Type B pancreatic cell (in vitro differentiated cells): ENCODE results near the gene FA2H. TPM values are rescaled to one million over a fixed set of nuclear protein-coding genes. Genes with fewer than 3 reads are reported as not detected.
"Not testable (repeated sequence)": the region's sequence is repeated elsewhere in the genome, so short reads cannot be mapped to it uniquely, and the experiment has no call there.

Source experiments
- DNase-seq: peaks from one replicate; pipeline ENCODE4 v3.0.0; 2021; ENCODE audit warnings: mixed read lengths; ENCODE audit not compliant: unreplicated experiment; ENCODE audit errors: extremely low spot score
- H3K27ac Mint-ChIP-seq: 2 replicates; pipeline ENCODE4 v1.8.0; 2021; ENCODE audit warnings: mild to moderate bottlenecking, mixed read lengths
- H3K27me3 Mint-ChIP-seq: 2 replicates; pipeline ENCODE4 v1.8.0; 2021; ENCODE audit warnings: mixed read lengths
- H3K36me3 Mint-ChIP-seq: 2 replicates; pipeline ENCODE4 v1.8.0; 2021; ENCODE audit warnings: mixed read lengths
- H3K4me1 Mint-ChIP-seq: one replicate; pipeline ENCODE4 v1.8.0; 2021; ENCODE audit warnings: mixed read lengths; ENCODE audit not compliant: unreplicated experiment
- H3K4me3 Mint-ChIP-seq: 2 replicates; pipeline ENCODE4 v1.8.0; 2021; ENCODE audit warnings: mild to moderate bottlenecking, mixed read lengths
- H3K9me3 Mint-ChIP-seq: 2 replicates; pipeline ENCODE4 v1.8.0; 2021; ENCODE audit warnings: mixed read lengths
- CTCF ChIP-seq: fragments of 200-600 bp; sonication (generic); conservative IDR thresholded peaks from 2 replicates; pipeline ENCODE4 v1.5.0; 2021; ENCODE audit warnings: antibody characterized with exemption, mild to moderate bottlenecking
- total RNA-seq: library from RNA; stranded (reverse); gene quantifications from 2 replicates; pipeline ENCODE4 v1.2.1, GENCODE V29; 2021; ENCODE audit warnings: low replicate concordance

Gene FA2H
- total RNA-seq, 1 donor from 2014 or later: 5.0 TPM

GRCh38 chr16:74726716-74727115 lies 47.9 kb downstream of the FA2H start:
- no peak overlapping the region for H3K4me3 Mint-ChIP-seq
- no peak for DNase-seq
- peaks cover 3% of the 10 kb centered on the region for H3K9me3 Mint-ChIP-seq
- H3K36me3 Mint-ChIP-seq: no peaks in the 10 kb centered on the region
- TF ChIP-seq CTCF: peak; percentile 72
- H3K4me1 Mint-ChIP-seq: peaks cover 19% of the 10 kb centered on the region
- no peak overlapping the region for H3K27ac Mint-ChIP-seq
- no peaks in the 10 kb centered on the region for H3K27me3 Mint-ChIP-seq

- Mint-ChIP-seq H3K4me1 (peaks cover 15% of the 10 kb centered on the region), H3K27me3 (no peaks in the 10 kb centered on the region), H3K9me3 (no peaks in the 10 kb centered on the region), H3K4me3 (no peak overlapping the region), H3K36me3 (no peaks in the 10 kb centered on the region), H3K27ac (no peak overlapping the region)
- DNase-seq: no peak
- TF ChIP-seq CTCF: no peak
These were observed 48.8 kb downstream of the FA2H start for GRCh38 chr16:74725651-74726455.

- TF ChIP-seq CTCF: peak; percentile 46
- Mint-ChIP-seq H3K4me3 (no peak overlapping the region), H3K4me1 (peaks cover 7% of the 10 kb centered on the region), H3K36me3 (no peaks in the 10 kb centered on the region), H3K27me3 (no peaks in the 10 kb centered on the region), H3K9me3 (no peaks in the 10 kb centered on the region), H3K27ac (no peak overlapping the region)
- DNase-seq: peak; percentile 65
These were observed 49.6 kb downstream of the FA2H start for GRCh38 chr16:74724820-74725549.

GRCh38 chr16:74723256-74723655 lies 51.4 kb downstream of the FA2H start:
- Mint-ChIP-seq H3K4me1 (no peaks in the 10 kb centered on the region), H3K36me3 (no peaks in the 10 kb centered on the region), H3K9me3 (no peaks in the 10 kb centered on the region), H3K27ac (no peak overlapping the region), H3K27me3 (no peaks in the 10 kb centered on the region), H3K4me3 (no peak overlapping the region)
- no peak for DNase-seq
- TF ChIP-seq CTCF: no peak

GRCh38 chr16:74722156-74722555 lies 52.5 kb downstream of the FA2H start:
- DNase-seq, H3K27me3 Mint-ChIP-seq, H3K4me3 Mint-ChIP-seq, H3K36me3 Mint-ChIP-seq, H3K4me1 Mint-ChIP-seq, H3K27ac Mint-ChIP-seq, H3K9me3 Mint-ChIP-seq: not testable (repeated sequence)

GRCh38 chr16:74721716-74722115 lies 52.9 kb downstream of the FA2H start:
- no peaks in the 10 kb centered on the region for H3K4me1 Mint-ChIP-seq
- H3K9me3 Mint-ChIP-seq: no peaks in the 10 kb centered on the region
- H3K27ac Mint-ChIP-seq: no peak overlapping the region
- H3K27me3 Mint-ChIP-seq: no peaks in the 10 kb centered on the region
- no peak for TF ChIP-seq CTCF
- no peak for DNase-seq
- H3K36me3 Mint-ChIP-seq: no peaks in the 10 kb centered on the region
- H3K4me3 Mint-ChIP-seq: no peak overlapping the region
